Activated naive CD4-positive, alpha-beta T cell (primary cell): ENCODE measurements around the gene CHD2.
"Not testable (repeated sequence)": the region's sequence is repeated elsewhere in the genome, so short reads cannot be mapped to it uniquely, and the experiment has no call there.

Experiments
- DNase-seq, 4 experiments: peaks; one replicate each; lab custom pipeline; 2025; lab: John Stamatoyannopoulos, UW

The CHD2 gene

DNA sequence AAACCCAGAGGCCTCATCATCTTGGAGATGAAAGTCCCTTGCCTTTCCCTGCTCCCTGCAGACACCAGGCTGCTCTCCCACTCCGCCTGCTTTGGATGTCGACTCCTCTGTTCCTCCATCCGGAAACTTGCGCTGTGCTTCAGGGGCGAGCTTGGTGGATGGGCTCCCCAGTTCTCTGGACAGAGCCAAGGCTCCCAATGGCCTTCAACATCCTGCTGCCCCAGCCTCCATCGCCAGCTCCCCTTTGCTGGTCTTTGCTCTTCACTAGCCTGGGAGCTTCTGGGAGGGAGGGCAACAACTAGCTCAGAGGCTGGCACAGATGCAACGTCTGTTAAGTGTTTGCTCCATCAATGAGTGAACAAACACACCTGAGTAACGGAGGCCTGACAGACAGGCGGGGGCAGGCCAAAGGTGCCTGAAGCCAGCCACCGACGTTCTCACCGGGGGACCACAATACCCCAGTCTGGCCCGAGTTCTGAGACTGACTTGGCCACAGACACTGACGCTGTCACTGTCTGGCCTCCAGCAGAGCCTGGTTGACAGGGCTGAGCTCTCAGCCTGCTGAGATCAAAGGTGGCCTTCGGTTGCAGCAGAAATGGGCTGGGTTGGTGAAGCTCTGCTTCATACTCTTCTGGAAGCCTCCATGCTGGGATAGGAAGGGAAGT is 149.9 kb downstream of the CHD2 start:
- DNase-seq = no peak

DNA sequence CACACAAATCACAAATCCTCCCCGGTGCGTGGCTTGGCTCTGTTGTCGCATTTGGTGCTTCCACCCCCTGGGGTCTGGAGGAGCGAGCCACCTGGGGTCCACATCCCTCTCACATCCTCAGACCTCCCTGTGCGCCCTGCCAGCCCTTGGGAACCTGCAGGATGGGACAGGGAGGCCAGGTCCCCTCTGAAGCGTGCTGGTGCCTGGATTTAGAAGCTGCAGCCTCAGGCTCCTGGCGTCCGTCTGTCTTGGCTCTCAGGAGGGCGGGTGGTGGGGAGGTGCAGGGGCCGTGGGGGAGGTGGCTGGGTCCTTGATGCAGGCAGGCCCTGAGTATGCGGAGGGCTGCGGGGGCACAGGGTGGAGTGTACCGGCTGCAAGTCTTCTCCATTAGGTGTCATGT is 150.5 kb downstream of the CHD2 start:
- DNase-seq = no peak

DNA sequence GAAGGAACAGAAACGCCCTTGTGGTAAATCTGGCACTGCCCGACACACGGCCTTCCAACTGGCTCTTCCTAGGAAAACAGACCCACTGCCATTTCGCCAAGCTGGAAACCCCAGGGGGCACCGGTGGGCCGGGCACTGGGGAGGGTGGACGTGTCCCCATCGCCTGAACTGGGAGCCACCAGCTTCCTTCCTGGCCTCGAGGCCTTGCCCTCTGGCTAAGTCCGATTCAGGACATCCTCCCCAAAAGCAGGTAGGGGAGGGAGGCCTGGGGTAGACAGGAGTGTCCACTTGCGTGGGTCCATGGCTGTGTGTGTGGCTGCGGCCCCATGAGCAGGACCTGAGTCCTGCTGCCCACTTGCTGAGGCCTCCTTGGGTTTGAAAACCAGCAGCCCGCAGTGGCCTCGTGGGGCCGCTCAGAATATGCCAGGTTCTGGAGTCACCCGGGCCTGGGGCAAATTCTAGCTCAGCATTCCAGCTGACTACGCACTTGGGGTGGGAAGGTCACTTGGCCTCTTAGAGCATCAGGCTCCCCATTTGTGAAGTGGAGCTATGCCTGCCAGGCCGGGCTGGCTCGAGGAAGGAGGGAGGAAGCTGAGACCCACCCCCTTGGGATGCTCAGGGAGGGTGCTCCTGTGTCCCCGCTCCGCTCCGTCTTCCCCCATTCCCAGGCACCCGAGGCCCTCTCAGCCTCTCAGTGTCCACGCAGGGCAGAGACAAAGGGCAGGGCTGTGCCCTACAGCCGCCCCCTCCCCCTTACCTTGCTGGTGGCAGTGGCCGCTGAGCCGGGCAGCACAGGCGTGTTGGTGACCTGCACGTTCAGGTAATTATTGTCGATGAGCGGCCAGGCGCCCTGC is 151.3 kb downstream of the CHD2 start:
- no peak for DNase-seq

DNA sequence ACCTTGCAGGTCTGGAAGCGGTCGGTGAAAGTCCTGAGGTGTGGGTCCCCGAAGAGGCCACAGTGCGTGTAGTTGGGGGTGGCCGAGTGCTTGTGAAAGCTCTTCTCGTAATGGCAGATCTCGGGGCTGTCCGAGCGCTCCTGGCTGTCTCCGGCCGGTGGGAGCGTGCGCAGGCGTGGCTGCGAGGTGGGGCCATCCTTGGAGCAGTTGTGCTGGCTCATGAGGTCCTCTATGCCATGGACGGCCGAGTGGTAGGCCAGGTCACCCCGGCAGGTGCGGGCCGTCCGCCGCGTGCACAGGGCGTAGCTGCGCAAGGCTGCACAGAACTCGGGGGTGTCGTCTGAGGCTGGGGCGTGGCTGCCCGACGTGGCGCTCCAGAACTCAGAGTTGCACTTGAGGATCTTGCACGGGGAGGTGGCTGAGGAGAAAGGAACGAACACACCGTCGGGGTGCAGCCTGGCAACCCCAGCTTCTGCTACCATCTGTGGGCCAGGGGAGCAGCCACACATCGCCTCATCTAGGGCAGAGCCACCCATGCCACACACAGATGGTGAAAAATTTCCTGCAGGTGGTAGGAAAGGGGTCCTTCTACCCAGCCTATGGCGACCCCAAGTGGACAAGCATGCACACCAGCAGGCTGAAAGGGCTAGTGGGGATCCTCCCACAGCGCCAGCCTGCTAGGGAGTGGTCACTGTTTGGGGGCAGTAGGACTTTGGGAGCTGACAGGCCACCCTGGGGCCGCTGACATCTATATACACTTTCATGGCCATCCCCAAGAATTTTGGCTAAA is 152.2 kb downstream of the CHD2 start:
- no peak for DNase-seq

DNA sequence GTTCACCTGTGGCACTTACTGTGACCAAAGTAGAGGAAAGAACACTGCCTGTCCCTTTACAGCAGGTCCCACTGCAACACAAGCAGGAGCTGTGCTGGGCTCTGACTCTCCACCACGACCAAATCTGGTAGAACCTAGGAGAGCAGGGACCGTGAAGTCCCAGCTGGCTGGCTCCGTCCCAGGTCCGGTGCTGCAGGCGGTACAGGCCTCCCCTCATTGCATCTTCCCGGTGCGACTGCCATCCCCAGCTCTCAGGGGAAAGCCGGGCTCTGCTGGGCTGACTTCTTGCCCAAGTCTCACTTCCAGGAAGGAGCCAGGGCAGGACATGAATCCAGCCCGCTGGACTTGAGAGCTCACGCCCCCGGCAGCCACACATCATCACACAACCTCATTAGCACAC is 155.1 kb downstream of the CHD2 start:
- DNase-seq = no peak

DNA sequence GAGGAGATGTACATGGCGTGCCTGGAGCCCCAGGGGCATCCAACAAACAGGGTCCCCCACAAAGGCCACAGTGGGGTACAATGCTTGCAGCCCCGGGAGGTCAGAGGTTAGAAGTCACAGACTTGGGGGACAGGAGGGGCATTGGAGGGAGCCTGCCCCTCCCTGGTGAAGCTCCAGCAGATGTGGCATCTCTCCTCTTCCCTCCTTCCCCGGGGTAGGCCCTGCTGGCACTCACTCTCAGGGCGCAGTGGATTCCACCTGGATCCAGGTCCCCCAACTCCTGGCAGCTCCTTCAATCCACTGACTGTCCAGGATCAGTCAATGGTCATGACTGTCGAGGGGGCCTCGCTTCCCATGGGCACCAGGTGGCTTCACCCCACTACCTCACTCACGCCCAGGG is 156.7 kb downstream of the CHD2 start:
- DNase-seq = no peak

DNA sequence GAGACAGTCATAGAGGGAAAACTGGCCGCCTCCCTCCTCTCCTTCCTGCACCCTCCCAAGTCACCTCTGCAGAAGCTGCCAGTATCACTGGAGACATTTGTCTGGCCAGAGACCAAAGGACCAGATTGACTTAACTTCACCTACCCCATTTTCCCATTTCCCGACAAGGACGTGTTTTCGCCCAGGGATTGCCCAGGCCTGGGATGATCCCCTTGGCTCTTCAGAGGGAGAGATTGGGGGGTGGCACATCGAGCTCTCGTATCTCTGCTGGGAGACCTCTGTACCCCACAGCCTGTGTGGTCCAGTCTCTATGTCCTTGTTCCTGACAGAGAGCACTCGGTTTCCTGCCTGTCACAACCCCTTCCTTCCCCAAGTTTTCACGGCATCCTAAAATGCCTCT is 157.5 kb downstream of the CHD2 start:
- DNase-seq = no peak

DNA sequence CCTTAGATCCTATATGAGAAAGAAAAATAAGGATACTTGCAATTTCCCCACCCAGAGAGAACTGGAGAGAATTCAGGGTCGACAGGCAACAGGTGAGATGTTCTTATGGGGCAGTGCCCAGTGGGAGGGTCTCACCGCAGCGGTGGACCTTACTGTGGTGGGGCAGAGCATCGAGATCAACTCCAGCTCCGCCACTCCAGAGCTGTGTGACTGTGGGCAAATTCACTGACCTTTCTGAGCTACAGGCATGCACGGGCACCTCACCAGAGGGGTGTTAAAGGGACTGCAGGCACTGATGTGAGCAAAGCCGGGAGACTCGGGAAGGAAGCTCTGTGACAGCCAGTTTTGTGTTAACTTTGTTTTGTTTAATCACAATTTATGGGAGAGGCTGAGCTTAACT is 158.0 kb downstream of the CHD2 start:
- no peak for DNase-seq

DNA sequence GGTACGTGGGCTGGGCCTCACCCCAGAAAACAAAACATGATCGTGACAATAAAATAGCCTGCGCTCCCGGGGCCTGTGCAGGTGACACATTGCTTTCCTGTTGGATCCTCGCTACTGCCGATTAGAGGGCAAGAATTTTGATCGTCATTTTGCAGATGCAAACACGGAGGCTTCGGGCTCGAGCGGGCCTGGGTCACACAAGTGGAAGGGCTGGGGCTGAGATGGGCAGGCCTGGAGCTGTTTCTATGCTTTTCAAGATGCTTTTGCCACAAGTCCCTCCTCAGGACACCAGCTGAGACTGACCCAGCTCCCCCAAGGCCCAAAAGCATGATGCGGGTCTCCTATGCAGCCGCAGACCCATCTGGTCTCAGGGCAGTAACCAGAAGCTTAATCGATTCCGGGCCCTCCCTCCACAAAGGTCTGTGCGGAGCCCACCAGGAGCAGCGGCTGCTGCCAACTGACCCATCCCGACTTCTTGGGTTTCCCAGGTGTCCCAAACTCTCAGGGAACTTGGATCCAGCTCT is 158.8 kb downstream of the CHD2 start:
- DNase-seq = no peak

DNA sequence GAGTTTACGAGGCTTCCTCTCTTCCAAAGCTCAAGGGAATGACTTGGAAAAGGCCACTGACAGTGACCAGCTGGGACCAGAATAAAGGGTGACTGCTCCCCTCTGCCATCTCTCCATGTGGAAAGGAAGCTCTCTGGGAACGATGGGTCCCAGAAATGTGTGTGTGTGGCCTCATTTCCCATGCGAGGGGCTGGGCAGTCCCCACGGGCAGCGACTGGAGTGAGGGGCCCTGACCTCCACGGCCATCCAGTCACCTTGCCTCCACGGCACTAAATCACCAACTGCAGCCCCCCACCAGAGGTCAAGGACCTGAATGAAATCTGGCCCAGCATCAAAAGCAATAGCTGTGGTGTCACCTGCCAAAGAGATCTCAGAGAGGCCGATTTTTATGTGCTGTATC is 159.3 kb downstream of the CHD2 start:
- no peak for DNase-seq

DNA sequence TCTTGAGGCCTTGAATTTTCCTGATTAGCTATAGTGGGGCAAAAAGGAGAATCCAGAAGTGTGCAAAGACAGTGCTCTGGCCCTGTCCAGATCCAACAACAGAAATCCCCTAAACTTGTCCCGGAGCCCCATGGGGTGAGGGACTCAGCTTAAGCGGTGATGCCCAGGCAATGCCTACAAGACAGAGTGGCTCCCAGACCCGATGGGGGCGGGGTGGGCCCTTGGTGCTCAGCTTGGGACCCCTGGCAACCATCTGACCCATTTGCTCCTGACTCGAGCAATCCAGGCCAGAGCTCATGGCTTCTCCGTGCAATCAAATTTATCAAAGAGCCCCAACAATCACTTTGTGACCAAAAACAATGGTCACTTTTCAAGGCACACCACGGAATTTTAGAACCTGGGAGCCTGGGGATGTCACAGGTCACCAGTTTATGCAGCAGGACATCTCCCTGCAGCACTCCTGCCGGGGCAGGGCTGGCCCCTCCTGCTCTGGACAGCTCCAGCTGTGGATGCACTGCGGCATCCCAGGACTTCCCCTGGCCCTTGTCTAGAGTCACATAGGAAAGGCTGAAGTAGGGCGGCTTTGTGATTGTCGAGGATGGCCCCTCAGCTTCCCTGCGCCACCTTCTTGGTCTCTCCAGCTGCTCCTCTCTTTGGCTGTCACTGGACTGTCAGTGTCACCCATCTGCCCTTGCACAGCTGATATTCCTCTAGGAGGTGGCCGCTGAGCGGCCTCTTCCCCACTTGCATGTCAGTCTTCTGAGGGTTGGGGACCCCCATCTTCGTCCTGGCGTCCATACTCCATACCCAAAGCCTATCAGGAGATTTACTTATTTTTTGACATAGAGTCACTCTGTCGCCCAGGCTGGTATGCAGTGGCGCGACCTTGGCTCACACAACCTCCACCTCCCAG is 160.5 kb downstream of the CHD2 start:
- DNase-seq = no peak

DNA sequence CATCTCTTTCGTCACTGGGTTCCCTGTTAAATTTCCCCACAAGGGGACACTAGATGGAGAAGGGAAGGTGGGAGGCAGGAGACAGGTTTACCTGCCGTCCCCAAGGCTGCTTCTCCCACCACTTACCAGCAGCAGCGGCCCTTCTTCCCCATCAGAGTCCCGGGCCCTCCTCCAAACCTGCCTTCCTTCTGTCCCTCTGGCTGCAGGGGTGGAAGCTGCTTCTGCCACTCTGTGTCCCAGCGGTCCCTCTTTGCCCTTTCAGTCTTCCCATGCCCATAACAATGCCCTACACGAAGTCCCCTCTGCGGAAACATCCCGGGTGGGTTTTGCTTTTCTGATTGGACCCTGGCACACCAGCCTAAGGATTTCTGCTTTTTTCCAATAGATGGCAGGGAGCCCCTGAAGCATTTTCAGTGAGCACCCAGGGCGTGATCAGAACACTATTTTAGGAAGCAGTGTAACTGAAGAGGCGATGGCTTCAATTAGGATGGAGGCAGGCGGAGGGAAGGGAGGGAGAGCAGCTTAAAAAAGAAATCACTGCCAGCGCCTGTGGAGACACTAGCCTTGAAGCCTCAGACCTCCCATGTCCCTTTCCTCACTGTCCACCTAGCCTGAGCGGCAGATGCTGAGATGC is 162.6 kb downstream of the CHD2 start:
- not testable (repeated sequence) for DNase-seq

DNA sequence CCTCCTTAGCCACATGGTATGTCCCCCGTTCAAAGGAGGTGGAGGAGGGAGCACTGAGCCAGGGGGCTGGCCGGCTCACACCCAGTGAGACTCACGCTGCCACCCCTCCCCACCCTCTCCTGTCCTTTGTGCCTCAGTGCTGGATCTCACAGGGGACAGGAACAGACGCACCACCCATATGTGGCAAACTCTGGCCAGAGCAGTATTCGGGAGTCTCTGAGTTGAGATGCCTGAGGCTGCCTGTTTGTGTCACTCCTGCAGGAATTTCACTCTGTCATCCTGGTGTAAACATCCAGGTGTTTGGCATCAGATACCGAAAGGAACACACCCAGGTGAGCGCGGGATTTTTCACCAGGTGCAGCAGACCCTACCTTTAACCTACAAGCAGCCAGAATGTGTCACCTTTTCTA is 163.1 kb downstream of the CHD2 start:
- no peak for DNase-seq

DNA sequence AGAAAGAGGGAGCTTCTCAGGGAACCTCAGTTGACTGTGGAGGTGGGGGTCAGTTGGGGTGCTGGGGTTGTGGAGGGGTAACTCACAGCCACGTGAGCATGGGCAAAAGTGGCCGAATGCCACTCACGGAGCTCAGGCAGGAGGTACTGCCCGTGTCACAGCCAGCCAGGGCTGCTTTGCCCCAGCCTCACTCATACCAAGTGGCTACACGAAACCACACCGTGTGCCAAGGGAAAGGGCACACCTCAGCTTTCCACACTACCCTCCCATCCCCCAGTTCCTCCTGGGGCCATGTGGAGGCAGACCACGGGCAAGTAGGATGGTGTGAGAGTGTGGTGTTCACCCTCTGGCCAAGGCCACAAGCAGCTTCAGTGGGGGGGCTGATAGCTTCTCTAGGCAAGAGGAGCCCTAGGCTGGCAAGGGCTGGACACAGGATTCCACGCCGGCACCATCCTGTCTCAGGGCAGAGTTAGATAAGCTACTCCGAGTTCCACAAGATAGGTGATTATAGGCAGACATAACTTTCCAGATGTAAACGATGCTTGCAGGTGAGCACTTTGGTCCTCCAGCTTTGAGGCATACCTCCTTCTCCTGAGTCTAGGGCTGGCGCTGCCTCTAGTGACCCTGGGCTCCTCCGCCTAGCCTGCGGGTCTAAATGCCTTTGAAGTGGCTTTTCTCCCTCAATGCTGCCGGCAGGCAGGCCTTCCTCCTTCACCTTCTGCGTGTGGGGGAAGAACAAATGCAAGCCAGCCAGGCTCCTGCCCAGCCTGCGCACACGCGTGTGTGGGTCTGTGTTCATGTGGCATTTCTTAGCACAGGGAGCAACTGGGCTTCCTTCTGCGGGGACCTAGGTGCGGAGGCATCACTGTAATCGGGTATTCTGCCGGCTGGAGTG is 163.9 kb downstream of the CHD2 start:
- DNase-seq = no peak

DNA sequence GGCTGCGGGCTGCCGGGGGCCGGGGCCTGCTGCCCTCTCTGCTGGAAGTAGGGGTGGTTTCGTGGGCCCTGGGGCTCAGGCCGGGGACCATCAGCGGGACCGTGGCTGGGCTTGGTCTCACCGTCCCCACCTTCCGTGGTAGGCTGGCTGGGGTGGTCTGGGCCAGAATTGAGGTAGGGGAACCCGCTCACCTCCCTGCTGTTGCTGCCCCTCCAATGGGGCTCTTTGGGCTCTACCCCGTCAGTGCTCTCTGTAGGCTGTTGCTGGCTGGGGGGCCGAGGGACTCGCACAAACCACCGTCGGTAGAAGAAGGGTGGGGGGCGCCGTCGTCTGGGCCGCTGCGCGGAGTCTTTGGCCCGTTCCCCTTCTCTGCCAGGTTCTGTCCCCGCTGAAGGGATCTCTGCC is 165.5 kb downstream of the CHD2 start:
- no peak for DNase-seq

DNA sequence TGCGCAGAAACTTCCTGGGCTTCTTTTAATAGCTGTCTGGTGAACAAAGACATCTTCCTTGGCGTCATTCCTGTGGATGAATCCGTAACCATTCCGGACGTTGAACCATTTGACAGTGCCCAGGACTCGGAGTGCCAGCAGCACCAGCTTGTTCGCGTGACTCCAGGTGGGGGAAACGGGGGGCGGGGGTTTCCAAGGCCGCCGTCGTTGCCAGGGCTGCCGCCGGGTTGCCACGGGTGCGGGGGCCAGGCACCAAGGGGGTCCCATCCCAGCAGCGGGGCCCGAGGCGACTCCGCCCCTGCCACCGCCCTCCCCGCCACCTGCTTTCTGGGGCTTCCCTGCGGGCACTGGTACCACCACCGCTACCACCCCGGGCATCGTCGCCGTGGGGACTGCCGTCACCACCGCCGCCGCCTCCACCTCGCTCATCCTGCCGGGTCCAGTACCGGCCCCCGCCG is 166.1 kb downstream of the CHD2 start:
- DNase-seq = no peak

DNA sequence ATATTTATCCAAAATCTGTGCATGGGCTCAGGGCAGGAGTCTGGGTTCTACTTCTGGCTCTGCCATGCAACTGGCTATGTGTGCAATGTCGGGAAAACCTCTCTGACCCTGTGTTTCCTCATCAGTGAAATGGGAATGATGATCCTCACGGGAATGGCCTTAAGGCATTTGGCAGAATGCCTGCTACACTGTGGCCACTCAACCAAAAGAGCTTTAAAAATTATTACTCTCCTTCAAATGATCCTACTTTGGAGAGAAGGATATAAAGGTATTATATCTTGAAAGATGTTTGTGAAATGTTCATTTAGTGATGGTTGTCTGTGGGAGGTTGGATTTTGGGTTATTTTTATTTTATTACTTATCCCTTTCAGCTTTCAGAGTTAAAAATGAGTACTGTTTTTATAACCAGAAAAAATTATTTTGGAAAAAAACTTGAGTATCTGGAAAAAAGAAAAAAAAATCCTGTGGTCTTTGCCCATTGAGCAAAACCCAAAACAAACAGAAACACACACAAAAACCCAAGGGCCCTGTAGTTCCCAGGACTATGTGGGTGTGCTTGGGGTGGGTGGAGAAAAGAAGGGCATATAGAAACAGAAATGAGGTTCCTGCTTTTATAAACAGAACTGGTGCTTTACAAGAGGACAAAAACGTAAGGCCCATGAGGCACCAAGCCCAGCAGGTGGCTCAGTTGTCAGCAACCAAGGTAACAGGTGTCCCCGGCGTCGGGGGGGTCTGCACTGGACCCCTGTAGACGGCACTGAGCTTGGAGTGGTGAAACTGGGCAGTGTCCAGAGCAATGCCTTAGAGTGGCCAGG is 166.9 kb downstream of the CHD2 start:
- no peak for DNase-seq

DNA sequence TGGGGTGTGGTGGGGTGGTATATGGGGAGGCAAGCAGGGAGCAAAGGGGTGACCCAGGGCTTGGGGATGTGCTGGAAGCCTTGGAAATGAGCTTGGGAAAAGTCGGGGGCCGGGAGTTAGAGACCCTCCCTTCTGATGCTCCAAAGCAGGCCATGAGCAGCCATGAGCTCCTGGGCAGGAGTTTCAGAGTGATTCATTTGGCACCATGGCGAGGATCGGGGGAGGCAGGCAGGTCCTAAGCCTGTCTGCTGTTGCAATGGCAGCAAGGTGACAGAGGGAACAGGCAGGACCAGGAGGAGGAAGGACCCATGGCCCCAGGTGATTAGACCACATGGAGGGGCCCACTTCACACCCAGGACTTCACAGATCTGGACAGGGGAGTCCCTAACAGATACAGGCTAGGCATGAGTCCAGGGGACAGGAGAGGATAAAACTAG is 167.5 kb downstream of the CHD2 start:
- no peak for DNase-seq
